Measurements from ENCODE around the gene SIGMAR1.

SIGMAR1 gene

DNA sequence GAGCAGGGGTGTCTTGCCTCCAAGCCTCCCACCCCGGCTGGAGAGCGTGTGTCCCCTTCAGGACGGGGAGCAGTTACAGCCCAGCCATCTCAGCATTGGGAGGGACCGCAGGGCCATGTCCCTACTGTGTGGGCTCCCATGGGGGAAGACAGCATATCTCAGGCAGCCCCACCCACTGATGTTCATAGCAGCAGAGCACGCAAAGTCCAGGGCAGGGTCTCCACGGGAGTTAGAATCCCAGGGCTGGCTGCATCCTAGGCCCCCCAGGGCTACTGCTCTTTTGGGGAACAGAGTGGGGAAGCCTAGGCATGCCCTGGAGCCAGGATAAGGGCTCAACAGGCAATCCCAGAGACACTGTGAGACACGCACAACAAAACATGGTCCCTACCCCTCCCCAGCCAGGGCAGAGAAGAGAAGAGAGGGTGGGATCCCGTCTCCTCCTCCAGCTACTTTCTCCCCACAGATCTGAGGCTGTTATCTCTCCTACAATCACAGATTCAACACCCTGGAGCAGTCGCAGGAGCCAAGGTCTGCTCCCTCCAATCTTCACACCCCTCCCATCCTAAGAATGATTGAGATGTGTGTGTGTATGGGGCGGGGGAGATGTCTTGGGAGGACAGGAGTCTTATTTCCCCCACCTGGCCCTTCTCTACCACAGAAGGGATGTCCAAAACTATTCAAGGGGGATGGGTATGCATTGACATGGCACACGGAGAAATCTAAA is 51.5 kb downstream of the SIGMAR1 start:
- Histone ChIP-seq H3K36me3 (ENCODE audit: insufficient read depth, low read length) (peaks cover 4% of the 10 kb centered on the region), H3K4me3 (ENCODE audit: low read length) (no peak overlapping the region), H3K9me3 (ENCODE audit: low read length) (no peaks in the 10 kb centered on the region), H3K27me3 (ENCODE audit: insufficient read depth, low read length) (no peaks in the 10 kb centered on the region), H2AFZ (ENCODE audit: low read depth, low read length) (no peak overlapping the region), H3K4me1 (ENCODE audit: insufficient read depth, low read length) (peaks cover 75% of the 10 kb centered on the region)

DNA sequence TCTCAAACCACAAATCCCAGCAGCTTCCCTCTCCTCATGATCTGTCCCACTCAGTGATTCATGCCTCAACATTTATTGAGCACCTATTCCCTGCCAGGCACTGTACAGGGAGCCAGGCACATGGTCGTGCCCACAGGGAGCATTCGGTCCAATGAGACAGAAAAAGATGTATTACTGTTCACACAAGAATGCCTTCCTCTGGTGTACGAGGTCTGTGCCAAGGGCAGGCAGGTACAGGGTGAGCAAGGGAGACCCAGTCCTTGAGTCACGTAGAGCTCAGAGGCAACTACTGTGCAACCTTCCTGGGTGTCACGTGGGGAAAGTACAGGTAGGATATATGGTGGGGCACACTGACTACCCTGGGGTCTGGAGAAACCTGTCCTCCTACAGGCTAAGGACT is 52.6 kb downstream of the SIGMAR1 start:
- H3K9me3 ChIP-seq (ENCODE audit: low read length) = no peaks in the 10 kb centered on the region
- H3K27me3 ChIP-seq (ENCODE audit: insufficient read depth, low read length) = no peaks in the 10 kb centered on the region
- peaks cover 76% of the 10 kb centered on the region for H3K4me1 ChIP-seq (ENCODE audit: insufficient read depth, low read length)
- no peak overlapping the region for H2AFZ ChIP-seq (ENCODE audit: low read depth, low read length)
- peaks cover 4% of the 10 kb centered on the region for H3K36me3 ChIP-seq (ENCODE audit: insufficient read depth, low read length)
- no peak overlapping the region for H3K4me3 ChIP-seq (ENCODE audit: low read length)
